ENCODE data around the gene AJUBA.
"Not testable (repeated sequence)": the region's sequence is repeated elsewhere in the genome, so short reads cannot be mapped to it uniquely, and the experiment has no call there.

AJUBA gene

DNA sequence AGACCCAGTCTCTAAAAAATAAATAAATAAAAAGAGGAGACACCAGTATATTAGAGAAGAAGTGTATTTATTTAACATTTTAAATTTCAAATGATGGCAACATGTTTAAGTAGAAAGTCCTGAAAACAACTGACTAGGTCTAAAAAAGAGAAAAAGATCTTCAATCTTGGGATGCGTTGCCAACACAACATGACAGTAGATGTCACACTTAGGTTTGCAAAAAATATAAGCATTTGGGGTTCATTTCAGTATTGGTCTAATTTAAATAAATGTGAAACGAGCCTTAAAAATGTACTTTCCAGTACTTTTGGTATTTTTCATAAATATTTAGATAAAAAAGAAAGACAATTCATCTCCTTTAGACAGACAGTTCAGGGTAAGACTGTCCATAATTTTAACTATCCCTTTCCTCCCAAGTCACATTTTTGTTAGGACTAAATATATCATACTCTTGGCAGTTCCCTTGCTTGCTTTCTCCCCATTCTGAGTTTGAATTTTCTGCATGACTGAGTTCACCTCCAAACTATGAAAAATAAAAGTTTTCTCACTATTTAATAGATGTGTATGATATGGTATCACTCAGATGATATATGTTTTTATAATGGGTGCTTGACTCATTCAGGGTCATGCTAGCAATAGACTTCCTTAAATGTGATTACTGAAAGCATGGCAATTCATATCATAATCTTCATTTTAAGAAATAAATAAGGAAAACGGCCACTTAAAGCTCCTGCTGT, 23.3 kb upstream of the AJUBA start:
- no peak for DNase-seq

DNA sequence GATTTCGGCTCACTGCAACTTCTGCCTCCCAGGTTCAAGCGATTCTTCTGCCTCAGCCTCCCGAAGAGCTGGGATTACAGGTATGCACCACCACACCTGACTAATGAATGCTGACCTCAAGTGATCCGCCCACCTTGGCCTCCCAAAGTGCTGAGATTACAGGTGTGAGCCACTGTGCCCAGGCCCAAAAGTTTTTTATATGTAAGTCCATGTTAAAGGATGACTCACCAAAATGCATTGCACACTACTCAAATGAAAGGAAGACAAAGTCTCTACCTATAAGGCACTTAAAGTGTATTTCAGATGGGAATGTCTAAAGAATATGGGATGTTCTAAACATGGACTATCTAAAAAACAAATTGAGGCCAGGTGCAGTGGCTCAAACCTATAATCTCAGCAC, 21.9 kb upstream of the AJUBA start:
- not testable (repeated sequence) for DNase-seq

DNA sequence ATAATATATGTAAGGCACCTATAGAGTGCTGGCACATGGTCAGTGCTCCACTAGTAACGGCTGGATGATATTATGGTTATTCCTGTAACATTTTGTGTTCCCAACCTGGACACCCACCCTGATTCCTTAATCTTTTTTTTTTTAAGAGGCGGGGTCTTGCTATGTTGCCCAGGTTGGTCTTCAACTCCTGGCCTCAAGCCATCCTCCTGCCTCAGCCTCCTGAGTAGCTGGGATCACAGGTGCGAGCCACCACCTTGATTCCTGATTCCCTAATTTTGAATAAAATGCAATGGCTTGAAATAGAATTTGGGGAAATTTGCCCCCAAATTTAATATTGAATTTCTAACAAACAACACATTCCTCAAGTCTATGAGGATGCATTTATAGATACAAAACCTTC, 20.2 kb upstream of the AJUBA start:
- DNase-seq, result no peak

DNA sequence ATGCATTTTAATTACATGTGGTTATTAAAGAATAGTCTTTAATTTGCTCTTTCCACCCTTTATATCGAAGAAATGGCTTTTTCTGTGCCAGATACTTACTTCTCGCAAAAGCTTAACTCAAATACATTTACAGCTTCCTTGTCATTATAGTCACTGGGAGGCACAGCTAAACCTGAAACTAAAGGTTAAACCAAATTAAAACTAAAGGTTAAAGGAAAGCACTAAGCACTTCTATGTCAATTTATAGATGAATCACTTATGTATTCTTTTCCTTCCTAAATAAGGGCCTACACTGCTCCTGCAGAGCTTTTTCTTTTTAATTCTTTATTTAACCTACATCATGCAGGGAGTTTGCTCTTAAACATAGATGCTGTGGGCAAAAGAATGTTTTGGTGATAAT, 18.5 kb upstream of the AJUBA start:
- DNase-seq, result no peak

DNA sequence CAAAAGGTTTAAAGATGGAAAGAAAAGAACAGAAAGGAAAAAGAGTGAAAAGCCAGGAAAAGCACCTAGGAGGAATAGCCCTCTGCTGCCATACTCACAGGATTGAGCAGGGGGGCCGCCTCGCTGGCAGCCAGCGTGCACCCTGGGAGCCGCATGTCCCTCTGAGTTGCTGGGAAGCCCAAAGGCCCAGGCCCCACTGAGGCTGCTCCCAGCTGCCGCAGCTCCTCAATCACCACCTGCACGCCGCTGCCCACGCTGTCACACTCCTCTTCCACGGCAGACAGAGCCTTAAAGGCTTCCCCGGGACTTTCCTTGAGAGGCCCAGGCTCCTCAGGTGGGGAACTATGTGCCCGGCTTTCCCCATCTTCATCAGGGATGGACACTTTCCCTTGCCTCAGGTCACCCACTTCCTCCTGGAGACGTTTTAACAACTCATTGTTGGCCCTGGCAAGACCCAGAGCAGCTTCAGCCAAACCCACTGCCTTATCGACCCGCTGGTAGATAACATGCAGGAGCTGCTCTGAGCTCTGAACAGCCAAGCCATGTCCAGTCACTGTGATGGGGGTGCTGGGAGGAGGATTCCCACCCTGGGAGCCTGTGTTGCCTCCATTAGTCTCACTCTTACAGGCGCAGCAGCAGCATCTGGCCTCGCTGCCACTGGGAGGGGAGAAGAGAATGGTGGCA, 16.1 kb upstream of the AJUBA start:
- DNase-seq, result no peak

GRCh38 chr14:22997676-22998323, 15.4 kb upstream of the AJUBA start:
- no peak for DNase-seq

DNA sequence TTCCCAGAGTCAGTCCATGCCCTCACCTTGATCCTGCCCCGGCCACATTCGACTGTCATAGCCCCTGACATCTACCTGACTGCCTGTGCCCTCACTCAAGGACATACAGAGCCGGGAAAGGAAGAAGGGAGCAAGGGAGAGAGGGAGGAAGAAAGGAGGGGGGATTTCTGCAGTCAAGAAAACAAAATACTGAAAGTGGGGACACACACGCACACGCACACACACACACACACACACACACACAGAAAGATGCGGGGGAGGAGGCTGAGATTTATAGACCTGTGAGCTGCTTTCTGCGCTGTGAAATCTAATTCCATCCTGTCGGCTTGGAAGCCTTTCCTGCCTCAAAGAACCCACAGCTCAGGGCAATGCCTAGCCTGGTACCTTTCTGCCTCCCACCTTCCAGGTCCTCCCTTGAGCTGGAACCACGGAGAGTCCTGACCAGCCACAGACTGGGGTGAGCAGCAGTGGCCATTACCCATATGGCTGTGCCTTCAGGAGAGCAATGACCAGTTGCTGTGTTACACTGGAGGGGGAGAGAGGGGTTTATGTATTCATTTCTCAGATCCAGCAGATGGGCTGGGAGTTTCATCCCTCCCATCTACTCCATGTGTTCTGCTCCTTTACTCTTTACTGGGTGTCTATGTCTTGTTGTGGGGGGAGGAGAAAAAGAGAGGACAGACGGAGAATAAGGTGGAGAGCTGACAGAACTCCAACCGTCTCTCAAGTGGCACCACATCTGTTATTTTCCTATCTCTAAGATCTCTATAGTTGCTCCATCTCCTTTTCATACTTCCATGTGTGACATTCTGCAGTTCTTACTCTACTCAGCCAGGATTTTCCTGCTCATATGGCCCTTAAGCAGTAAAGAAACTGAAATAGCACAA, 14.7 kb upstream of the AJUBA start:
- no peak for DNase-seq

DNA sequence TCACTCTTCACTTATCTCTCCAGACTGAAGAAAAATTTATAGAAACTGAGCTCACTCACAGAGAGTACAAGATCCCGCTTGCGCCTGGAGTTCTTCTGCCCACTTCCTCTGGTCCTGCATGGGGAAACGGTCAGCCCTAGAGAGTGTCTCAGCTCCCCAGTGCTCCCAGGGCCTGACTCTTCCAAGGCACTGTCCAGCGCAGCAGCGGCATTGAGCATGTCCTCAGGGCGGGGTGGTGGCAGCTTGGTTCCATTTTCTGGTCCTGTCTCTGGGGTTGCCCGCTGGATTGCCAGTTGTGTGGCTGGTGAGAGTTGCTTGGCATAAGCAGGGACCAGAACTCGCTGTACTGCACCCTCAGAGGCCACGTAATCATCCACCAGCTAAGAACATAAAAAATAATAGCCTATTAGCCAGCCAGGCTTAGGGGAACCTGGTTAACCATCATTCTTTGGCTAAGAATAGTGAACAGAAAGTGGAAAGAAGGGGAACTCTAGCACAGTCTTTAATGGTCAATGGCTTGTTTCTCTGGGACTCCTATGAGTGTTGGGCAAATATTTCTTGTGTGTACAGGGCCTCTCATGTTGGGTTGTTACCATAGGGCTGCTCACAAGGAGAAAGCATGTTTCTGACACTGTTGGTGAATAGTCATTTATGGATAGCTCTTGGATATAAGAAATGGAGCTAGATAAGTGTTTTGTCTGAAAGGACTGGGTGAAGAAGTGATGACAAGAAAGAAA, 13.7 kb upstream of the AJUBA start:
- DNase-seq, result no peak

GRCh38 chr14:22994762-22995275, 12.5 kb upstream of the AJUBA start:
- DNase-seq, result peak; percentile 44

GRCh38 chr14:22993517-22993916, 11.2 kb upstream of the AJUBA start:
- no peak for DNase-seq

- DNase-seq, result no peak
These were observed 9.5 kb upstream of the AJUBA start for GRCh38 chr14:22991852-22992251.

DNA sequence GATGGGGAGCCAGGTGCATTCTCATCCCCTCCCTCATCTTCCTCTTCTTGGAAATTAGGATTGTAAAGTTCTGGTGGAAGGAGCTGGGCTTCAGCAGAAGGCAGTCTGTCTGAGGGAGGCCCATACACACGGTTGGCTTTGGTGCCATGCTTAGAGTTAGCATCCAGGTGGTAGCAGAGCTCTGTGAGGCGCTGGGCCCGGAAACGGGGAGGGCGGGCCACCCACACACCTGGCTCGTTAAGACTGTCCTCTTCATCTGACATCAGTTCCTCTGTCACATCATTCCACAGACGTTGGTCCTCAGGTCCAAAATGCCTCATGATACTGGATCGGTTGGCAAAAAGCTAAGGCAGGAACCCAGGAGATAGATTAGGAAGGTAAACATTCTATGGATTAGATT, 4.9 kb upstream of the AJUBA start:
- no peak for DNase-seq

- peak; percentile 88 for DNase-seq
These were observed 4.2 kb upstream of the AJUBA start for GRCh38 chr14:22986508-22987054.

GRCh38 chr14:22985894-22986507, 3.6 kb upstream of the AJUBA start:
- DNase-seq, result no peak

GRCh38 chr14:22984959-22985658, 2.8 kb upstream of the AJUBA start:
- DNase-seq, result no peak

- no peak for DNase-seq
These were observed 375 bp downstream of the AJUBA start for GRCh38 chr14:22981876-22982476.

DNA sequence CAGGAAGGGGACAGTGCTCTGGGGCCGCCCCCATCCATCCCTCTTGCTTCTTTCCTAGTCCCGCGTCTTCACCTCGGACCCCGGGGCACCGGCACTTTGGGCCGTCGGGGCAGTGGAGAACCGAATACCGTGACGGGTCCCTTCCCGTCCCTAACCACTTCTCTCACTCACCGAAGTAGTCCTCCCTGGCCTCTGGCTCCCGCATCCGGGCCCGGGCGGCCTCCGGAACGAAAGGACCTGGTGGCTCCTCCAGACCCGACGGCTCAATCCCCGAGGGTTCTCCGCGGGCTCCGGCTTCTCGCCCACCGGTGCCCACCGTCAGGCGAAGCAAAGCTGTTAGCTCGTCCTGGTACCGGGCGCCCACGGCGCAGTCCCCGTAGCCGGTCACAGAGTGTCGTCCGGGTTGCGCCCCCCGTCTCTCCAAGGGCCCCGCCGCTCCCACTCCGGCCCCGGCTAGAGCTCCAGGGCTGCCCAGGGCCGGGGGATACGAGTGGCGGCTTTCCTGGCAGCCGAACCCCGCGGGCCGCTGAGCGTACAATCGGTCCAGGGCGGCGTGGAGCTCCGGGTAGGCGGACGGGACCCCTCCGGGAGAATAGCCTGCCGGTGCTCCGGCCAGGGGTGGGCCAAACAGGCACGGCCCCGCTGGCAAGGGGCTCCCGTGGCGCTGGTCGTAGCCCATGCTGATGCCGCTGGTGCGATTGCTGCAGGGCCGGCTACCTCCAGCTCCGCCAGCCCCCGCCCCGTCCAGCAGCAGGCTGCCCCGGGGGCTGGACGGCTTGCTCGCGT, 1.1 kb downstream of the AJUBA start:
- DNase-seq, result no peak

DNA sequence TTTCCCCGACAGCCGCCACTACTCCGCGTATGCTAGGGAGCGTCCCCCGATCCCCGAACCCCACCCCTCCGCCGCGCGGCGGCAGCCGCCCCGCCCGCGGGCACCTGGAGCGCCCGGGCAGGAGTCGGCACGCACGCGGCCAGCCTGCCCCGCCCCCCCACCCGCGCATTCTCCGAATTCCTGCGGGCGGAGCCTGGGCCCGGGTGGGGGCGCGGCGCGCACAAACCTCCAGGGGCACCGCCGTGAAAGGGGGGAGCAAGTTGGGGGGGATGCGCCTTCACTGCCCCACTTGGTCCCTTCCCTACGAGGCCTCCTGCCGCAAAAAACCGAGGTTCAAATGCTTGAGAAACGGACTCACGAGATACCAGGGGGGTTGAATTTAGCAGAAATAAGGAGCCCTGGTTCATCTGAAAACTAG, 1.7 kb downstream of the AJUBA start:
- peak; percentile 17 for DNase-seq

DNA sequence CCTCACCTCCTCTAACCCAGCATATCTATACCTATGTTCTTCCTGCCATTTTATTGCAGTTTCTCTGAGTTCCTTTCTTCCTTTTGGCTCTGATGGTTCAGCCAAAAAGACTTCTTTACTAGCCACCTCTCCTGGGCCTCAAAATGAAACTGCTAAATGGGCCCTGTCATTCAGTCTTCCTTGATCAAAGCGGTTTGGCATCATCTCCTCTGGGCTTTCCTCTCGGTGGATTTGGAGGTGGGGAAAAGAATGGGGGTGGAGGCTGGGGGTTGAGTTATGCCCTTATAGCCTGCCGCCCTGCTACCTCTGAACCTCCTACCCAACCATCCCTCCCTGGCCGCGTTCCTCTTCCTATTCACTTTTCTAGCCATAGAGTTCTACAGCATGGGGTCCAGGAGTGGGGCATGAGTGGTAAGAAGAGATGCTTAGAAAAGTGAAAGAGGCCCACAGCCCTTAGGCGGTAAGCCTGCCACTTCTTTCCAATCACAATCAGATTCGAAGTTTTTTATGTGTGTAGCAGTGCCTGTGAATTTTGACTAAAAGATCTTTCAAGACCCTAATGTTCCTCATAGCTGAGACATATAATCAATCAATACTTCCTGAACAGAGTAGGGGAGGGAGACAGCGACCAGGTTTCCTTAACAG, 2.5 kb downstream of the AJUBA start:
- DNase-seq, result no peak

All from CD4-positive, alpha-beta T cell treated with Interleukin-21 for 1 hour (primary cell).